Activated CD4-positive, alpha-beta T cell treated with anti-CD3 and anti-CD28 coated beads, Interleukin-10, Interleukin-2, amounts not matched to agents 100 ng/mL and 50 ng/mL, durations not matched to agents 16 hours and 8 hours (primary cell): Measurements from ENCODE around the gene KLHDC9.
A peak's percentile ranks its signal among the peaks of the same experiment; 100 is the strongest.
"Not testable (repeated sequence)": the region's sequence is repeated elsewhere in the genome, so short reads cannot be mapped to it uniquely, and the experiment has no call there.

ENCODE experiments used
- DNase-seq: peaks from one replicate; pipeline ENCODE4 v3.0.0-alpha.2; 2020

Gene KLHDC9

GRCh38 chr1:161098210-161099068 is at the start of gene KLHDC9:
Gene KLHDC9, plus strand, starts transcription at chr1:161098361. Its CDS starts 175 bp downstream, at chr1:161098536.
- DNase-seq, result peak; percentile 90

GRCh38 chr1:161048949-161049722 is 49.0 kb upstream of the KLHDC9 start:
- DNase-seq, result no peak

GRCh38 chr1:161051219-161051618 is 46.9 kb upstream of the KLHDC9 start:
- no peak for DNase-seq

GRCh38 chr1:161052899-161053298 is 45.3 kb upstream of the KLHDC9 start:
- DNase-seq, result no peak

GRCh38 chr1:161054232-161054631 is 43.9 kb upstream of the KLHDC9 start:
- DNase-seq, result no peak

- DNase-seq, result no peak
Measured at GRCh38 chr1:161054805-161055204, 43.4 kb upstream of the KLHDC9 start.

- no peak for DNase-seq
Measured at GRCh38 chr1:161059293-161059692, 38.9 kb upstream of the KLHDC9 start.

- no peak for DNase-seq
Measured at GRCh38 chr1:161061419-161061818, 36.7 kb upstream of the KLHDC9 start.

- DNase-seq, result not testable (repeated sequence)
Measured at GRCh38 chr1:161063936-161064335, 34.2 kb upstream of the KLHDC9 start.

GRCh38 chr1:161065681-161066080 is 32.5 kb upstream of the KLHDC9 start:
- DNase-seq, result not testable (repeated sequence)

GRCh38 chr1:161066694-161067093 is 31.5 kb upstream of the KLHDC9 start:
- peak; percentile 55 for DNase-seq

GRCh38 chr1:161068306-161069234 is 29.6 kb upstream of the KLHDC9 start:
- DNase-seq, result peak; percentile 91

GRCh38 chr1:161069241-161069640 is 28.9 kb upstream of the KLHDC9 start:
- peak; percentile 24 for DNase-seq

GRCh38 chr1:161069731-161070270 is 28.4 kb upstream of the KLHDC9 start, which contains the start of gene ARHGAP30:
Gene ARHGAP30, minus strand, starts transcription at chr1:161069891. Its CDS starts 267 bp downstream, at chr1:161069624.
- DNase-seq, result peak; percentile 98

GRCh38 chr1:161070761-161071160 is 27.4 kb upstream of the KLHDC9 start:
- DNase-seq, result no peak

GRCh38 chr1:161071886-161072371 is 26.2 kb upstream of the KLHDC9 start:
- peak; percentile 58 for DNase-seq

- no peak for DNase-seq
Measured at GRCh38 chr1:161072751-161073449, 25.3 kb upstream of the KLHDC9 start.

GRCh38 chr1:161073474-161074121 is 24.6 kb upstream of the KLHDC9 start:
- no peak for DNase-seq

GRCh38 chr1:161074676-161075368 is 23.3 kb upstream of the KLHDC9 start:
- no peak for DNase-seq

GRCh38 chr1:161076410-161076809 is 21.8 kb upstream of the KLHDC9 start:
- no peak for DNase-seq
